ENCODE data around the gene NHEJ1. TPM values are rescaled to one million over a fixed set of nuclear protein-coding genes. Genes with fewer than 3 reads are reported as not detected.

The NHEJ1 gene
- total and polyA plus RNA-seq, 2 of the 13 experiments (the other 11 are each of a cell fraction or from before 2014, with no cell fraction given), result 30.0 to 30.7 TPM

DNA sequence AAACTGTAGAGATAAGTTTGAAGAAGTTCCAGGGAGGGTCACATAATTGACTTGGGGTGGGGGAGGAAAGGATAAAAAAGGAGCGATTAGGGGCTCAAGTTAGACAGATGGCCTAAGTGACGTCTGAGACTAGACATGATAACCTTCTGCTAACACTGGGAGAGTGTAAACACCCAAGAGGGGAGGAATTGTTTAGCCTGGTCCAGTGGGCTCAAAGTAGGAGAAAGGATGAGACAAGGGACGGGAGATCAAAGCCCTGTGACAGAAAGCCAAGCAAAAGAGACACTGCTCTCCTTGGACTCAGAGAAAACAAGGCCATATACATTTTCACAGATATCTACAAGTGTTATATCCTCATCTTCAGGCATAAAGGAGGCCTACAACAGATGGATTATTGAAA lies 54.4 kb downstream of the NHEJ1 start (continued):
- TF ChIP-seq ZBED4 (CRISPR knock-in tag; IDR thresholded peaks at IDR 0.05; ENCODE audit: borderline replicate concordance) (peak; percentile 53; the same call in 1 of the 2 replicates), ZFYVE20 (CRISPR knock-in tag; IDR thresholded peaks at IDR 0.05; ENCODE audit: borderline replicate concordance, low read depth) (no peak), HNRNPK (IDR thresholded peaks at IDR 0.05; ENCODE audit: low read depth, low read length, poor library complexity, severe bottlenecking) (no peak), IKZF1 (IDR thresholded peaks at IDR 0.05) (no peak), SMARCC2 (IDR thresholded peaks at IDR 0.05) (no peak), ZNF367 (CRISPR knock-in tag; IDR thresholded peaks at IDR 0.05; ENCODE audit: borderline replicate concordance) (no peak), HOXA3 (CRISPR knock-in tag; IDR thresholded peaks at IDR 0.05) (no peak), MLLT10 (CRISPR knock-in tag; IDR thresholded peaks at IDR 0.05) (no peak), ZNF407 (CRISPR knock-in tag; IDR thresholded peaks at IDR 0.05; ENCODE audit: not compliant biosample characterization) (no peak), ZNF460 (CRISPR knock-in tag; IDR thresholded peaks at IDR 0.05; ENCODE audit: borderline replicate concordance) (no peak), ZMAT5 (CRISPR knock-in tag; IDR thresholded peaks at IDR 0.05; ENCODE audit: borderline replicate concordance, low read depth) (no peak), MAFG (CRISPR knock-in tag; IDR thresholded peaks at IDR 0.05) (no peak), SOX6 (IDR thresholded peaks at IDR 0.05) (no peak), SOX6 (CRISPR knock-in tag; IDR thresholded peaks at IDR 0.05) (peak; percentile 80), RNF2 (conservative IDR thresholded peaks at IDR 0.05; ENCODE audit: low read depth) (no peak)
- TF ChIP-seq, protein P1, sequence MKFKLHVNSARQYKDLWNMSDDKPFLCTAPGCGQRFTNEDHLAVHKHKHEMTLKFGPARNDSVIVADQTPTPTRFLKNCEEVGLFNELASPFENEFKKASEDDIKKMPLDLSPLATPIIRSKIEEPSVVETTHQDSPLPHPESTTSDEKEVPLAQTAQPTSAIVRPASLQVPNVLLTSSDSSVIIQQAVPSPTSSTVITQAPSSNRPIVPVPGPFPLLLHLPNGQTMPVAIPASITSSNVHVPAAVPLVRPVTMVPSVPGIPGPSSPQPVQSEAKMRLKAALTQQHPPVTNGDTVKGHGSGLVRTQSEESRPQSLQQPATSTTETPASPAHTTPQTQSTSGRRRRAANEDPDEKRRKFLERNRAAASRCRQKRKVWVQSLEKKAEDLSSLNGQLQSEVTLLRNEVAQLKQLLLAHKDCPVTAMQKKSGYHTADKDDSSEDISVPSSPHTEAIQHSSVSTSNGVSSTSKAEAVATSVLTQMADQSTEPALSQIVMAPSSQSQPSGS (CRISPR knock-in tag; IDR thresholded peaks at IDR 0.05), result no peak

Measured in HepG2 (cell line).